Cerebellar nuclear complex (tissue), 1 donor: Measurements from ENCODE around the gene GPAT2.
"Not testable (repeated sequence)": the region's sequence is repeated elsewhere in the genome, so short reads cannot be mapped to it uniquely, and the experiment has no call there.

Experiments
- DNase-seq, 2 experiments: peaks; one replicate each; lab custom pipeline; 2025; lab: John Stamatoyannopoulos, UW

GPAT2 gene

GRCh38 chr2:96065381-96065930 is 30.7 kb upstream of the GPAT2 start:
- no peak for DNase-seq

GRCh38 chr2:96064760-96065159 is 30.0 kb upstream of the GPAT2 start:
- DNase-seq, result not testable (repeated sequence)

GRCh38 chr2:96064047-96064675 is 29.4 kb upstream of the GPAT2 start:
- not testable (repeated sequence) for DNase-seq

- DNase-seq, result not testable (repeated sequence)
These were observed 28.6 kb upstream of the GPAT2 start for GRCh38 chr2:96063116-96063899.

- not testable (repeated sequence) for DNase-seq
These were observed 27.8 kb upstream of the GPAT2 start for GRCh38 chr2:96062483-96062882.

- not testable (repeated sequence) for DNase-seq
These were observed 27.2 kb upstream of the GPAT2 start for GRCh38 chr2:96061901-96062300.

GRCh38 chr2:96061197-96061817 is 26.6 kb upstream of the GPAT2 start:
- not testable (repeated sequence) for DNase-seq

GRCh38 chr2:96060325-96060724 is 25.6 kb upstream of the GPAT2 start:
- not testable (repeated sequence) for DNase-seq

- not testable (repeated sequence) for DNase-seq
These were observed 24.7 kb upstream of the GPAT2 start for GRCh38 chr2:96059443-96059842.

- DNase-seq, result not testable (repeated sequence)
These were observed 21.1 kb upstream of the GPAT2 start for GRCh38 chr2:96055830-96056229.

- DNase-seq, result not testable (repeated sequence)
These were observed 19.8 kb upstream of the GPAT2 start for GRCh38 chr2:96054537-96054936.

- DNase-seq, result not testable (repeated sequence)
These were observed 18.7 kb upstream of the GPAT2 start for GRCh38 chr2:96053385-96053784.

GRCh38 chr2:96052632-96053031 is 17.9 kb upstream of the GPAT2 start:
- not testable (repeated sequence) for DNase-seq

- DNase-seq, result not testable (repeated sequence)
These were observed 15.2 kb upstream of the GPAT2 start for GRCh38 chr2:96049917-96050262.

GRCh38 chr2:96049049-96049916 is 14.6 kb upstream of the GPAT2 start:
- not testable (repeated sequence) for DNase-seq

GRCh38 chr2:96035554-96035953 is 838 bp upstream of the GPAT2 start:
- not testable (repeated sequence) for DNase-seq

- not testable (repeated sequence) for DNase-seq
These were observed 719 bp downstream of the GPAT2 start for GRCh38 chr2:96033997-96034396.

- DNase-seq, result not testable (repeated sequence)
These were observed 6.9 kb downstream of the GPAT2 start for GRCh38 chr2:96027725-96028325.

GRCh38 chr2:96025755-96026154 is 9.0 kb downstream of the GPAT2 start:
- not testable (repeated sequence) for DNase-seq

GRCh38 chr2:96025194-96025492 is 9.6 kb downstream of the GPAT2 start:
- DNase-seq, result no peak
